Stimulated activated CD8-positive, alpha-beta memory T cell treated with anti-CD3 and anti-CD28 coated beads, Interleukin-12 subunit alpha, Interleukin-12 subunit beta, amount 100 ng/mL, for 24 hours (primary cell): ENCODE results near the gene SERPINB7.

Experiments
- DNase-seq: peaks from one replicate; pipeline ENCODE4 v3.0.0-alpha.2; 2020; ENCODE audit errors: extremely low read depth

The SERPINB7 gene

GRCh38 chr18:63844254-63844653 is 69.0 kb downstream of the SERPINB7 start:
- no peak for DNase-seq

- DNase-seq: no peak
Observed at GRCh38 chr18:63848159-63848558, 72.9 kb downstream of the SERPINB7 start.

- no peak for DNase-seq
Observed at GRCh38 chr18:63850020-63850419, 74.8 kb downstream of the SERPINB7 start.

- no peak for DNase-seq
Observed at GRCh38 chr18:63850636-63851035, 75.4 kb downstream of the SERPINB7 start.
